Natural killer cell (primary cell): ENCODE measurements around the gene SLC39A1. TPM values are rescaled to one million over a fixed set of nuclear protein-coding genes. Genes with fewer than 3 reads are reported as not detected.

Source experiments
- ATAC-seq, 3 donors: fragments of 150-1000 bp in 2 of 3; fragments of 200-7000 bp in 1 of 3; cut with Tn5 transposase; 1 replicate in 1 of 3; 2 replicates in 2 of 3; pipeline ENCODE4 v1.10.0; 2021; ENCODE audit warnings: mild to moderate bottlenecking in 2 of 3, moderate library complexity in 2 of 3
- DNase-seq, 2 donors: peaks; one replicate each; pipeline versions ENCODE4 v3.0.0 to v3.0.0-alpha.2; 2013 to 2021; ENCODE audit warnings: mixed read lengths in 1 of 2
- H3K27ac ChIP-seq: one replicate; pipeline ENCODE4 v1.5.1; 2013; ENCODE audit warnings: mild to moderate bottlenecking, low read length
- H3K27me3 ChIP-seq: one replicate; pipeline ENCODE4 v1.6.1; 2013; ENCODE audit warnings: low read length; ENCODE audit not compliant: control insufficient read depth, insufficient read depth
- H3K36me3 ChIP-seq: one replicate; pipeline ENCODE4 v1.6.1; 2013; ENCODE audit warnings: low read length; ENCODE audit not compliant: control insufficient read depth, insufficient read depth
- H3K4me1 ChIP-seq: one replicate; pipeline ENCODE4 v1.6.1; 2013; ENCODE audit warnings: low read length; ENCODE audit not compliant: control insufficient read depth, insufficient read depth
- H3K4me3 ChIP-seq: one replicate; pipeline ENCODE4 v1.5.1; 2013; ENCODE audit warnings: low read length
- H3K9me3 ChIP-seq: one replicate; pipeline ENCODE4 v1.6.1; 2013; ENCODE audit warnings: low read length; ENCODE audit not compliant: control insufficient read depth, insufficient read depth
- H3K27ac Mint-ChIP-seq, 2 donors: one replicate each; pipeline ENCODE4 v1.8.0; 2022; ENCODE audit warnings: mild to moderate bottlenecking in 2 of 2, mixed read lengths in 2 of 2, moderate library complexity in 1 of 2
- H3K27me3 Mint-ChIP-seq, 2 donors: one replicate each; pipeline ENCODE4 v1.8.0; 2022; ENCODE audit warnings: low read depth in 2 of 2, mixed read lengths in 2 of 2
- H3K36me3 Mint-ChIP-seq: one replicate; pipeline ENCODE4 v1.8.0; 2022; ENCODE audit warnings: mixed read lengths
- H3K4me1 Mint-ChIP-seq, 2 donors: one replicate each; pipeline ENCODE4 v1.8.0; 2022; ENCODE audit warnings: mixed read lengths in 2 of 2
- H3K4me3 Mint-ChIP-seq: one replicate; pipeline ENCODE4 v1.8.0; 2022; ENCODE audit warnings: mild to moderate bottlenecking, moderate library complexity, mixed read lengths
- H3K9me3 Mint-ChIP-seq, 2 donors: one replicate each; pipeline ENCODE4 v1.8.0; 2022; ENCODE audit warnings: mixed read lengths in 2 of 2
- WGBS: methylation state at CpG from one replicate; pipeline ENCODE4 v1.1.7; 2013; ENCODE audit warnings: missing lambda C conversion rate; ENCODE audit not compliant: insufficient coverage; 5-methylcytosine and 5-hydroxymethylcytosine counted together
- intact Hi-C: fragments of 100-400 bp; cut with micrococcal nuclease; formaldehyde crosslinking; loops from one replicate; pipeline ENCODE4 v1.14.2; 2022
- total RNA-seq, 4 donors: library from RNA; stranded (reverse); fragments of 120-200 nt in 1 of 4; gene quantifications; one replicate each; pipeline versions ENCODE4 v1.2.3 to v1.2.4, GENCODE V29; 2013 to 2022
- TF ChIP-seq, protein P1 (sequence below): fragments of 200-600 bp; IDR thresholded peaks from one replicate; pipeline ENCODE4 v1.8.0; 2022; ENCODE audit warnings: antibody characterized with exemption

SLC39A1 gene
- total RNA-seq, 3 donors from 2014 or later (not counting 1 experiment from before 2014, with no cell fraction given), result 20.7 to 21.5 (median 21.2) TPM

DNA sequence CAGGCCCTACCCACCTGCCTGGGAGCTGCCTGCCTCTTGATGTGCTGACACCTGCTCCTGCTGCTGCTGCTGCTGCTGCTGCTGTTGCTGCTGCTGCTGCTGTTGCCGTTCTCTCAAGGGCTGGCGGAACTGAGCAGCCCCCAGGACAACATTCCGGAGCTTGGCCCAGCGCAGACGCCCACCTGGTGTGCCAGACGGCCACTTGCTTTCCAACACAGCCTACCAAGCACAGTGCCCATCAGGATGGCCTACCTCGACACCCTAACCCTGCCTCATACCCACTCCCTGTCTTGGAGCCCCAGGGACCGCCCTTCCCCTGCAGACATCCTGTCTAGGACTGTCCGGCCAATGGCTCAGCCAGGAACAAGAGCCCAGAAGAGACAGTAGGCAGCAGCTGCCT, 28.6 kb downstream of the SLC39A1 start:
- Mint-ChIP-seq H3K4me3 (no peak overlapping the region), H3K9me3 (no peaks in the 10 kb centered on the region), H3K36me3 (no peaks in the 10 kb centered on the region), H3K27ac (peak overlapping the region in 1 of 2 donors; percentile 49), H3K4me1 (peaks cover 3 to 16% of the 10 kb centered on the region in 2 donors), H3K27me3 (no peaks in the 10 kb centered on the region)
- DNase-seq (no peak), ATAC-seq (no peak)
- Histone ChIP-seq H3K27ac (no peak overlapping the region), H3K4me1 (no peaks in the 10 kb centered on the region), H3K27me3 (no peaks in the 10 kb centered on the region), H3K4me3 (no peak overlapping the region), H3K36me3 (peaks cover 77% of the 10 kb centered on the region), H3K9me3 (no peaks in the 10 kb centered on the region)
- WGBS, result 98% methylated on average over 9 of the region's 9 CpGs
- intact Hi-C loops, result no loop called here
- TF ChIP-seq, protein P1, sequence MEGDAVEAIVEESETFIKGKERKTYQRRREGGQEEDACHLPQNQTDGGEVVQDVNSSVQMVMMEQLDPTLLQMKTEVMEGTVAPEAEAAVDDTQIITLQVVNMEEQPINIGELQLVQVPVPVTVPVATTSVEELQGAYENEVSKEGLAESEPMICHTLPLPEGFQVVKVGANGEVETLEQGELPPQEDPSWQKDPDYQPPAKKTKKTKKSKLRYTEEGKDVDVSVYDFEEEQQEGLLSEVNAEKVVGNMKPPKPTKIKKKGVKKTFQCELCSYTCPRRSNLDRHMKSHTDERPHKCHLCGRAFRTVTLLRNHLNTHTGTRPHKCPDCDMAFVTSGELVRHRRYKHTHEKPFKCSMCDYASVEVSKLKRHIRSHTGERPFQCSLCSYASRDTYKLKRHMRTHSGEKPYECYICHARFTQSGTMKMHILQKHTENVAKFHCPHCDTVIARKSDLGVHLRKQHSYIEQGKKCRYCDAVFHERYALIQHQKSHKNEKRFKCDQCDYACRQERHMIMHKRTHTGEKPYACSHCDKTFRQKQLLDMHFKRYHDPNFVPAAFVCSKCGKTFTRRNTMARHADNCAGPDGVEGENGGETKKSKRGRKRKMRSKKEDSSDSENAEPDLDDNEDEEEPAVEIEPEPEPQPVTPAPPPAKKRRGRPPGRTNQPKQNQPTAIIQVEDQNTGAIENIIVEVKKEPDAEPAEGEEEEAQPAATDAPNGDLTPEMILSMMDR, result no peak

DNA sequence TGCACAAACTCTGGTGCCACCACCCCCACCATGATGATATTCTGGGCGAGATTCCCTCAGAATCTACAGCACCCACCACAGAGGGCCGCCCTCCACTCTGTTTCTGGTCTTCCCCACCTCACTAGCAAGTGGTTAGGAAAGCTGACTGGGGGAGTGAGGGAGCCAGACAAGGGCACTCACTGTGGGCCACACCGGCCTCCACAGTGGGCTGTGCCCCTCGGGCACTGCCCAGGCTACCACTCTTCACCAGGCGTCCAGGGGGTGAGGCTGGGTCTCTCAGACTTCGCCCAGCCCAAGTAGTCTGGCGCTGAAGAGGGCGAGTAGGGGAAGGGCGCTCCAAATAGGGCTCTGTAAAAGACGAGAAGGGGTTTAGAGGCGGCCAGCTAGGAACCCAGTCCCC, 29.4 kb downstream of the SLC39A1 start:
- Mint-ChIP-seq H3K4me3 (no peak overlapping the region), H3K27ac (peak overlapping the region in 1 of 2 donors; percentile 49), H3K27me3 (no peaks in the 10 kb centered on the region), H3K9me3 (no peaks in the 10 kb centered on the region), H3K36me3 (no peaks in the 10 kb centered on the region), H3K4me1 (peaks cover under 1 to 11% of the 10 kb centered on the region in 2 donors)
- H3K36me3 ChIP-seq, result peaks cover 70% of the 10 kb centered on the region
- no peak for ATAC-seq
- intact Hi-C loops, result no loop called here
- no peak for DNase-seq
- WGBS, result 99% methylated on average over 11 of the region's 11 CpGs
- no peaks in the 10 kb centered on the region for H3K4me1 ChIP-seq
- no peaks in the 10 kb centered on the region for H3K9me3 ChIP-seq
- H3K27ac ChIP-seq, result no peak overlapping the region
- no peak overlapping the region for H3K4me3 ChIP-seq
- no peaks in the 10 kb centered on the region for H3K27me3 ChIP-seq
- TF ChIP-seq, protein P1, result no peak

- Mint-ChIP-seq H3K4me1 (peaks cover 6 to 16% of the 10 kb centered on the region in 2 donors), H3K27ac (no peak overlapping the region), H3K4me3 (no peak overlapping the region), H3K36me3 (no peaks in the 10 kb centered on the region), H3K9me3 (no peaks in the 10 kb centered on the region), H3K27me3 (no peaks in the 10 kb centered on the region)
- ATAC-seq (no peak), DNase-seq (no peak)
- no peaks in the 10 kb centered on the region for H3K27me3 ChIP-seq
- no peak overlapping the region for H3K4me3 ChIP-seq
- H3K4me1 ChIP-seq, result no peaks in the 10 kb centered on the region
- intact Hi-C loops, result no loop called here
- peaks cover 69% of the 10 kb centered on the region for H3K36me3 ChIP-seq
- H3K9me3 ChIP-seq, result no peaks in the 10 kb centered on the region
- TF ChIP-seq, protein P1, result no peak
- no peak overlapping the region for H3K27ac ChIP-seq
- WGBS, result 94% methylated on average over 14 of the region's 14 CpGs
Observed at GRCh38 chr1:153933430-153933829, 29.9 kb downstream of the SLC39A1 start.
